T-cell (primary cell): ENCODE measurements around the gene MICALL1. TPM values are rescaled to one million over a fixed set of nuclear protein-coding genes. Genes with fewer than 3 reads are reported as not detected.
"Not testable (repeated sequence)": the region's sequence is repeated elsewhere in the genome, so short reads cannot be mapped to it uniquely, and the experiment has no call there.

Experiments used
- ATAC-seq, 4 experiments: fragments of 200-7000 bp in 3 of 4; fragments of 150-1000 bp in 1 of 4; cut with Tn5 transposase; replicated peaks in 1 of 4; 1 replicate in 3 of 4; 2 replicates in 1 of 4; pipeline ENCODE4 v1.10.0; 2021; ENCODE audit warnings: moderate library complexity in 3 of 4, mild to moderate bottlenecking in 2 of 4, moderate number of reproducible peaks in 1 of 4
- CTCF ChIA-PET, 2 donors: fragments of 300-600 bp; sonication (Branson Sonifier 250); formaldehyde crosslinking; loops; one replicate each; lab custom pipeline; 2022; ENCODE audit warnings: antibody characterized with exemption in 2 of 2; lab: Charles Lee
- POLR2A ChIA-PET, 2 donors: fragments of 300-600 bp; sonication (Branson Sonifier 250); formaldehyde crosslinking; loops; one replicate each; lab custom pipeline; 2022; ENCODE audit warnings: antibody characterized with exemption in 2 of 2; lab: Charles Lee
- DNase-seq, 35 experiments: peaks; one replicate each; pipeline versions ENCODE4 v3.0.0 to v3.0.0-alpha.2; 2013 to 2023
- H3K27ac ChIP-seq: one replicate; pipeline ENCODE4 v1.5.1; 2013; ENCODE audit warnings: low read length
- H3K27me3 ChIP-seq, 2 experiments: replicated peaks in 1 of 2; 1 replicate in 1 of 2; 2 replicates in 1 of 2; pipeline versions ENCODE4 v1.6.1 to v1.7.0; 2013; ENCODE audit warnings: low read length in 1 of 2, mixed read lengths in 1 of 2; ENCODE audit not compliant: control insufficient read depth in 2 of 2, insufficient read depth in 2 of 2; ENCODE audit errors: extremely low read depth in 1 of 2
- H3K36me3 ChIP-seq, 2 donors: 1 replicate in 1 of 2; 2 replicates in 1 of 2; pipeline versions ENCODE4 v1.6.1 to v1.7.0; 2013; ENCODE audit warnings: low read length in 1 of 2; ENCODE audit not compliant: control insufficient read depth in 2 of 2, insufficient read depth in 1 of 2; ENCODE audit errors: extremely low read depth in 1 of 2
- H3K4me1 ChIP-seq, 2 experiments: 1 replicate in 1 of 2; 2 replicates in 1 of 2; pipeline versions ENCODE4 v1.6.1 to v1.7.0; 2013; ENCODE audit warnings: low read length in 2 of 2, mixed read lengths in 1 of 2; ENCODE audit not compliant: insufficient read depth in 2 of 2, control insufficient read depth in 1 of 2; ENCODE audit errors: extremely low read depth in 1 of 2
- H3K4me3 ChIP-seq, 2 donors: 1 replicate in 1 of 2; 2 replicates in 1 of 2; pipeline versions ENCODE4 v1.5.1 to v1.7.0; 2013; ENCODE audit warnings: mild to moderate bottlenecking in 2 of 2, low read length in 1 of 2, moderate library complexity in 1 of 2; ENCODE audit not compliant: control insufficient read depth in 1 of 2; ENCODE audit errors: extremely low read depth in 1 of 2
- H3K9me3 ChIP-seq: 2 replicates; pipeline ENCODE4 v1.7.0; 2013
- H3K27ac Mint-ChIP-seq, 2 donors: one replicate each; pipeline ENCODE4 v1.8.0; 2020 to 2021; ENCODE audit warnings: mild to moderate bottlenecking in 2 of 2, mixed read lengths in 2 of 2
- H3K27me3 Mint-ChIP-seq, 2 donors: one replicate each; pipeline ENCODE4 v1.8.0; 2021 to 2022; ENCODE audit warnings: mixed read lengths in 2 of 2
- H3K36me3 Mint-ChIP-seq: one replicate; pipeline ENCODE4 v1.8.0; 2021; ENCODE audit warnings: mixed read lengths
- H3K4me1 Mint-ChIP-seq, 3 donors: one replicate each; pipeline ENCODE4 v1.8.0; 2020 to 2022; ENCODE audit warnings: mixed read lengths in 3 of 3, mild to moderate bottlenecking in 1 of 3
- H3K4me3 Mint-ChIP-seq, 3 donors: one replicate each; pipeline ENCODE4 v1.8.0; 2020 to 2022; ENCODE audit warnings: mild to moderate bottlenecking in 3 of 3, mixed read lengths in 3 of 3, moderate library complexity in 3 of 3
- H3K9me3 Mint-ChIP-seq, 3 donors: one replicate each; pipeline ENCODE4 v1.8.0; 2020 to 2022; ENCODE audit warnings: mixed read lengths in 3 of 3
- WGBS: methylation state at CpG from one replicate; pipeline ENCODE4 v1.1.5; 2013; ENCODE audit warnings: missing lambda C conversion rate; ENCODE audit not compliant: insufficient coverage; 5-methylcytosine and 5-hydroxymethylcytosine counted together
- total RNA-seq, 35 experiments: library from RNA in 6 of 35; stranded (reverse) in 6 of 35; fragments of 120-200 nt in 1 of 35; gene quantifications; one replicate each; pipeline versions ENCODE4 v1.2.1 to v1.2.4 and lab custom pipeline; 2013 to 2026

MICALL1 gene
- total RNA-seq, 5 donors from 2014 or later (not counting 1 experiment from before 2014, with no cell fraction given): 23.6 to 39.0 (median 34.3) TPM

GRCh38 chr22:37975153-37975552 lies 69.1 kb downstream of the MICALL1 start:
- H3K27me3 ChIP-seq: no peaks in the 10 kb centered on the region
- CTCF ChIA-PET: no interaction called here
- H3K27ac Mint-ChIP-seq: no peak overlapping the region
- POLR2A ChIA-PET: no interaction called here
- no peak overlapping the region for H3K4me3 Mint-ChIP-seq
- DNase-seq: no peak
- H3K9me3 ChIP-seq: no peaks in the 10 kb centered on the region
- no peak overlapping the region for H3K4me3 ChIP-seq
- H3K4me1 ChIP-seq: no peaks in the 10 kb centered on the region
- WGBS: 95% methylated on average over 2 of the region's 2 CpGs
- peaks cover 0 to 8% (median 1%) of the 10 kb centered on the region in 3 donors for H3K4me1 Mint-ChIP-seq
- no peaks in the 10 kb centered on the region for H3K9me3 Mint-ChIP-seq
- no peak for ATAC-seq
- H3K36me3 ChIP-seq: peaks cover 0 to 14% of the 10 kb centered on the region in 2 donors
- peaks cover 27% of the 10 kb centered on the region for H3K36me3 Mint-ChIP-seq
- H3K27ac ChIP-seq: no peak overlapping the region
- H3K27me3 Mint-ChIP-seq: no peaks in the 10 kb centered on the region

GRCh38 chr22:37976022-37976421 lies 69.9 kb downstream of the MICALL1 start:
- ATAC-seq, POLR2A ChIA-PET, H3K4me1 Mint-ChIP-seq, H3K4me3 Mint-ChIP-seq, H3K4me3 ChIP-seq, H3K9me3 ChIP-seq, H3K9me3 Mint-ChIP-seq, H3K27ac ChIP-seq, CTCF ChIA-PET, H3K27me3 Mint-ChIP-seq, H3K27me3 ChIP-seq, H3K4me1 ChIP-seq, DNase-seq: not testable (repeated sequence)
- peaks cover 28% of the 10 kb centered on the region for H3K36me3 Mint-ChIP-seq
- peak overlapping the region in 1 of 2 donors; percentile 2 for H3K27ac Mint-ChIP-seq
- H3K36me3 ChIP-seq: peaks cover 0 to 14% of the 10 kb centered on the region in 2 donors
- WGBS: 93% methylated on average over 3 of the region's 8 CpGs

GRCh38 chr22:37976547-37976946 lies 70.5 kb downstream of the MICALL1 start:
- ATAC-seq (no peak), DNase-seq (no peak)
- Histone ChIP-seq H3K27ac (no peak overlapping the region), H3K4me3 (no peak overlapping the region), H3K36me3 (peaks cover 0 to 14% of the 10 kb centered on the region in 2 donors), H3K27me3 (no peaks in the 10 kb centered on the region), H3K9me3 (no peaks in the 10 kb centered on the region), H3K4me1 (no peaks in the 10 kb centered on the region)
- Mint-ChIP-seq H3K27me3 (no peaks in the 10 kb centered on the region), H3K36me3 (peaks cover 23% of the 10 kb centered on the region), H3K4me3 (no peak overlapping the region), H3K27ac (no peak overlapping the region), H3K4me1 (peaks cover 0 to under 1% (median 0%) of the 10 kb centered on the region in 3 donors), H3K9me3 (no peaks in the 10 kb centered on the region)
- POLR2A ChIA-PET: no interaction called here
- CTCF ChIA-PET: no interaction called here
- 96% methylated on average over 4 of the region's 4 CpGs for WGBS

- Mint-ChIP-seq H3K27ac (no peak overlapping the region), H3K27me3 (no peaks in the 10 kb centered on the region), H3K36me3 (peaks cover 19% of the 10 kb centered on the region), H3K4me3 (no peak overlapping the region), H3K4me1 (no peaks in the 10 kb centered on the region), H3K9me3 (no peaks in the 10 kb centered on the region)
- no peak overlapping the region for H3K4me3 ChIP-seq
- no peaks in the 10 kb centered on the region for H3K27me3 ChIP-seq
- no peaks in the 10 kb centered on the region for H3K9me3 ChIP-seq
- ATAC-seq (no peak), DNase-seq (no peak)
- no peak overlapping the region for H3K27ac ChIP-seq
- WGBS: 64% methylated on average over 2 of the region's 8 CpGs
- ChIA-PET CTCF (no interaction called here), POLR2A (no interaction called here)
- no peaks in the 10 kb centered on the region for H3K4me1 ChIP-seq
- peaks cover 0 to 6% of the 10 kb centered on the region in 2 donors for H3K36me3 ChIP-seq
These were observed 73.7 kb downstream of the MICALL1 start for GRCh38 chr22:37979782-37980181.

GRCh38 chr22:37981282-37982011 lies 75.3 kb downstream of the MICALL1 start:
- no peak overlapping the region for H3K4me3 ChIP-seq
- H3K36me3 Mint-ChIP-seq: peaks cover 12% of the 10 kb centered on the region
- H3K27ac Mint-ChIP-seq: no peak overlapping the region
- H3K36me3 ChIP-seq: no peaks in the 10 kb centered on the region
- H3K4me1 ChIP-seq: no peaks in the 10 kb centered on the region
- DNase-seq: no peak
- no peaks in the 10 kb centered on the region for H3K9me3 ChIP-seq
- H3K27ac ChIP-seq: no peak overlapping the region
- no peaks in the 10 kb centered on the region for H3K27me3 Mint-ChIP-seq
- H3K9me3 Mint-ChIP-seq: no peaks in the 10 kb centered on the region
- H3K4me3 Mint-ChIP-seq: no peak overlapping the region
- no peaks in the 10 kb centered on the region for H3K27me3 ChIP-seq
- CTCF ChIA-PET: no interaction called here
- no peak for ATAC-seq
- no peaks in the 10 kb centered on the region for H3K4me1 Mint-ChIP-seq
- WGBS: 96% methylated on average over 5 of the region's 6 CpGs
- POLR2A ChIA-PET: no interaction called here

- Mint-ChIP-seq H3K27me3 (no peaks in the 10 kb centered on the region), H3K27ac (no peak overlapping the region)
These were observed 76.2 kb downstream of the MICALL1 start for GRCh38 chr22:37982151-37982785.

More at GRCh38 chr22:37982151-37982785, 76.2 kb downstream of the MICALL1 start:
- H3K27me3 ChIP-seq: no peaks in the 10 kb centered on the region
- H3K27ac ChIP-seq: no peak overlapping the region
- CTCF ChIA-PET: no interaction called here
- no peaks in the 10 kb centered on the region for H3K36me3 ChIP-seq
- H3K36me3 Mint-ChIP-seq: peaks cover 12% of the 10 kb centered on the region
- DNase-seq (no peak), ATAC-seq (no peak)
- no peaks in the 10 kb centered on the region for H3K9me3 ChIP-seq
- H3K4me3 ChIP-seq: no peak overlapping the region
- WGBS: 89% methylated on average over 7 of the region's 8 CpGs
- no peak overlapping the region for H3K4me3 Mint-ChIP-seq
- no peaks in the 10 kb centered on the region for H3K4me1 Mint-ChIP-seq
- POLR2A ChIA-PET: no interaction called here
- no peaks in the 10 kb centered on the region for H3K9me3 Mint-ChIP-seq
- H3K4me1 ChIP-seq: no peaks in the 10 kb centered on the region
